ENCODE measurements around the gene C3orf22. TPM values are rescaled to one million over a fixed set of nuclear protein-coding genes. Genes with fewer than 3 reads are reported as not detected.

Gene C3orf22
- total RNA-seq, 1 donor from 2014 or later = not detected

- Mint-ChIP-seq H3K36me3 (ENCODE audit: low read depth) (no peaks in the 10 kb centered on the region), H3K27ac (ENCODE audit: unreplicated experiment) (no peak overlapping the region), H3K9me3 (no peaks in the 10 kb centered on the region), H3K4me3 (no peak overlapping the region), H3K27me3 (ENCODE audit: low read depth) (no peaks in the 10 kb centered on the region), H3K4me1 (peaks cover 5% of the 10 kb centered on the region)
- no peak for TF ChIP-seq CTCF (conservative IDR thresholded peaks at IDR 0.05)
- DNase-seq (ENCODE audit: low read depth, low spot score) = no peak
Observed at GRCh38 chr3:126551839-126552687, 6.7 kb downstream of the C3orf22 start.

- H3K36me3 Mint-ChIP-seq (ENCODE audit: low read depth) = no peaks in the 10 kb centered on the region
- H3K9me3 Mint-ChIP-seq = no peaks in the 10 kb centered on the region
- H3K27ac Mint-ChIP-seq (ENCODE audit: unreplicated experiment) = no peak overlapping the region
- H3K4me1 Mint-ChIP-seq = peaks cover 5% of the 10 kb centered on the region
- TF ChIP-seq CTCF (conservative IDR thresholded peaks at IDR 0.05) = no peak
- DNase-seq (ENCODE audit: low read depth, low spot score) = no peak
- no peak overlapping the region for H3K4me3 Mint-ChIP-seq
- no peaks in the 10 kb centered on the region for H3K27me3 Mint-ChIP-seq (ENCODE audit: low read depth)
Observed at GRCh38 chr3:126551121-126551838, 7.5 kb downstream of the C3orf22 start.

GRCh38 chr3:126550488-126551051 lies 8.2 kb downstream of the C3orf22 start:
- H3K9me3 Mint-ChIP-seq = no peaks in the 10 kb centered on the region
- H3K27me3 Mint-ChIP-seq (ENCODE audit: low read depth) = no peaks in the 10 kb centered on the region

GRCh38 chr3:126549861-126550487 lies 8.8 kb downstream of the C3orf22 start:
- no peak for DNase-seq (ENCODE audit: low read depth, low spot score)
- no peaks in the 10 kb centered on the region for H3K27me3 Mint-ChIP-seq (ENCODE audit: low read depth)
- TF ChIP-seq CTCF (conservative IDR thresholded peaks at IDR 0.05) = no peak
- no peak overlapping the region for H3K4me3 Mint-ChIP-seq
- peaks cover 5% of the 10 kb centered on the region for H3K4me1 Mint-ChIP-seq
- no peak overlapping the region for H3K27ac Mint-ChIP-seq (ENCODE audit: unreplicated experiment)
- H3K36me3 Mint-ChIP-seq (ENCODE audit: low read depth) = no peaks in the 10 kb centered on the region
- H3K9me3 Mint-ChIP-seq = no peaks in the 10 kb centered on the region

More at GRCh38 chr3:126550488-126551051, 8.2 kb downstream of the C3orf22 start:
- H3K4me1 Mint-ChIP-seq = peaks cover 5% of the 10 kb centered on the region
- H3K36me3 Mint-ChIP-seq (ENCODE audit: low read depth) = no peaks in the 10 kb centered on the region
- H3K4me3 Mint-ChIP-seq = no peak overlapping the region
- no peak for TF ChIP-seq CTCF (conservative IDR thresholded peaks at IDR 0.05)
- no peak overlapping the region for H3K27ac Mint-ChIP-seq (ENCODE audit: unreplicated experiment)
- no peak for DNase-seq (ENCODE audit: low read depth, low spot score)
